Measurements from ENCODE around the gene ZNF496. TPM values are rescaled to one million over a fixed set of nuclear protein-coding genes. Genes with fewer than 3 reads are reported as not detected.
"Not testable (repeated sequence)": the region's sequence is repeated elsewhere in the genome, so short reads cannot be mapped to it uniquely, and the experiment has no call there.

The ZNF496 gene
- total RNA-seq, 1 experiment from 2014 or later: 36.4 TPM

DNA sequence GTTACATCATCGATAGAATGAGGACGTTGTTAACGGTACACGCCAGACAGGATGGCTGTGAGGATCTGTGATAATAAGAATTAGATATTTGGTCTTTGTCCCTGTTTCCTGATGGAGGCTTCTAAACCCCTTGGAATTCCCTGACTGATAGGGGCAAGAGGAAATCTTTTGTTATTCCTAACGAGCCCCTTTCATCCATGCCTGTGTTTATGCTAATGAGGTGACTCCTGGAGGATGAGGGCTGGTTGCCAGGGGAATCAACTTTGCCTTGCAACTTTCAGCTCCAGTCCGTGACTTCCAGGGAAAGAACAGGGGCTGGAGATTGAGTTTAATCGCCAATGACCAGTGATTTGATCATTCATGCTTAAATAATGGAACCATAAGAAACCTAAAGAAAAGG, 45.0 kb upstream of the ZNF496 start:
- TF ChIP-seq, protein P1, sequence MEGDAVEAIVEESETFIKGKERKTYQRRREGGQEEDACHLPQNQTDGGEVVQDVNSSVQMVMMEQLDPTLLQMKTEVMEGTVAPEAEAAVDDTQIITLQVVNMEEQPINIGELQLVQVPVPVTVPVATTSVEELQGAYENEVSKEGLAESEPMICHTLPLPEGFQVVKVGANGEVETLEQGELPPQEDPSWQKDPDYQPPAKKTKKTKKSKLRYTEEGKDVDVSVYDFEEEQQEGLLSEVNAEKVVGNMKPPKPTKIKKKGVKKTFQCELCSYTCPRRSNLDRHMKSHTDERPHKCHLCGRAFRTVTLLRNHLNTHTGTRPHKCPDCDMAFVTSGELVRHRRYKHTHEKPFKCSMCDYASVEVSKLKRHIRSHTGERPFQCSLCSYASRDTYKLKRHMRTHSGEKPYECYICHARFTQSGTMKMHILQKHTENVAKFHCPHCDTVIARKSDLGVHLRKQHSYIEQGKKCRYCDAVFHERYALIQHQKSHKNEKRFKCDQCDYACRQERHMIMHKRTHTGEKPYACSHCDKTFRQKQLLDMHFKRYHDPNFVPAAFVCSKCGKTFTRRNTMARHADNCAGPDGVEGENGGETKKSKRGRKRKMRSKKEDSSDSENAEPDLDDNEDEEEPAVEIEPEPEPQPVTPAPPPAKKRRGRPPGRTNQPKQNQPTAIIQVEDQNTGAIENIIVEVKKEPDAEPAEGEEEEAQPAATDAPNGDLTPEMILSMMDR (IDR thresholded peaks at IDR 0.05; ENCODE audit: insufficient read depth in 1 of 2, low read depth in 1 of 2, low read length in 1 of 2, severe bottlenecking in 1 of 2, unreplicated experiment in 1 of 2): no peak
- DNase-seq: no peak
- no TSS peak for BruUV-seq (replicated peaks)
- Histone ChIP-seq H3K4me3 (ENCODE audit: low read depth, low read length) (no peak overlapping the region), H3K9me3 (peaks cover 8% of the 10 kb centered on the region), H3K27me3 (replicated peaks; ENCODE audit: control insufficient read depth, insufficient read depth, low read length) (no peaks in the 10 kb centered on the region), H3K4me1 (no peaks in the 10 kb centered on the region), H3K36me3 (ENCODE audit: control insufficient read depth, insufficient read depth, low read length) (no peaks in the 10 kb centered on the region)
- Mint-ChIP-seq H3K27me3 (ENCODE audit: insufficient read depth, unreplicated experiment) (no peaks in the 10 kb centered on the region), H3K9me3 (ENCODE audit: unreplicated experiment) (peaks cover 9% of the 10 kb centered on the region), H3K4me1 (ENCODE audit: low read depth, unreplicated experiment) (no peaks in the 10 kb centered on the region), H3K4me3 (ENCODE audit: unreplicated experiment) (no peak overlapping the region), H3K36me3 (ENCODE audit: insufficient read depth, unreplicated experiment) (no peaks in the 10 kb centered on the region), H3K27ac (ENCODE audit: unreplicated experiment) (no peak overlapping the region)
- CTCF ChIA-PET: no interaction called here
- POLR2A ChIA-PET: no interaction called here
- intact Hi-C loops (cut with micrococcal nuclease; ENCODE audit: unreplicated experiment): no loop called here

DNA sequence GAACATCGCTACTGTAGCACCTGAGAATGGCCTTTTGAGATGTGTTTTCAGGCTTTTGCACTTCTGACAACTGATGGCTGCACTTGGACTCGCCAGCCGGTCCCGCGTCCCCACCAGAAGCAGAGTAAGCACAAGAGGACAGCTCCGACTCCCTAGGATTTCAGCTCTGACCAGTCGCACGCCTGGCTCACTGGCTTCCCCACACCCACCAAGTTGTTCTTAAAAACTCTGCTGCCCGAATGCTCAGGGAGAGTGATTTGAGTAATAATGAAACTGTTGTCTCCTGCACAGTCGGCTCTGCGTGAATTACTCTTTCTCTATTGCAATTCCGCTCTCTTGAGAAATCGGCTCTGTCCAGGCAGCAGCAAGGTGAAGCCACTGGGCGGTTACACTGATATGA, 44.1 kb upstream of the ZNF496 start:
- H3K4me3 Mint-ChIP-seq (ENCODE audit: unreplicated experiment): no peak overlapping the region
- no peaks in the 10 kb centered on the region for H3K36me3 Mint-ChIP-seq (ENCODE audit: insufficient read depth, unreplicated experiment)
- TF ChIP-seq, protein P1 (IDR thresholded peaks at IDR 0.05; ENCODE audit: insufficient read depth in 1 of 2, low read depth in 1 of 2, low read length in 1 of 2, severe bottlenecking in 1 of 2, unreplicated experiment in 1 of 2): no peak
- Histone ChIP-seq H3K4me3 (ENCODE audit: low read depth, low read length) (no peak overlapping the region), H3K36me3 (ENCODE audit: control insufficient read depth, insufficient read depth, low read length) (no peaks in the 10 kb centered on the region), H3K9me3 (peaks cover 8% of the 10 kb centered on the region), H3K4me1 (no peaks in the 10 kb centered on the region), H3K27me3 (replicated peaks; ENCODE audit: control insufficient read depth, insufficient read depth, low read length) (no peaks in the 10 kb centered on the region)
- intact Hi-C loops (cut with micrococcal nuclease; ENCODE audit: unreplicated experiment): no loop called here
- POLR2A ChIA-PET: no interaction called here
- CTCF ChIA-PET: no interaction called here
- no peak for DNase-seq
- peaks cover 9% of the 10 kb centered on the region for H3K9me3 Mint-ChIP-seq (ENCODE audit: unreplicated experiment)
- H3K27me3 Mint-ChIP-seq (ENCODE audit: insufficient read depth, unreplicated experiment): no peaks in the 10 kb centered on the region
- H3K27ac Mint-ChIP-seq (ENCODE audit: unreplicated experiment): no peak overlapping the region
- H3K4me1 Mint-ChIP-seq (ENCODE audit: low read depth, unreplicated experiment): no peaks in the 10 kb centered on the region
- no TSS peak for BruUV-seq (replicated peaks)

DNA sequence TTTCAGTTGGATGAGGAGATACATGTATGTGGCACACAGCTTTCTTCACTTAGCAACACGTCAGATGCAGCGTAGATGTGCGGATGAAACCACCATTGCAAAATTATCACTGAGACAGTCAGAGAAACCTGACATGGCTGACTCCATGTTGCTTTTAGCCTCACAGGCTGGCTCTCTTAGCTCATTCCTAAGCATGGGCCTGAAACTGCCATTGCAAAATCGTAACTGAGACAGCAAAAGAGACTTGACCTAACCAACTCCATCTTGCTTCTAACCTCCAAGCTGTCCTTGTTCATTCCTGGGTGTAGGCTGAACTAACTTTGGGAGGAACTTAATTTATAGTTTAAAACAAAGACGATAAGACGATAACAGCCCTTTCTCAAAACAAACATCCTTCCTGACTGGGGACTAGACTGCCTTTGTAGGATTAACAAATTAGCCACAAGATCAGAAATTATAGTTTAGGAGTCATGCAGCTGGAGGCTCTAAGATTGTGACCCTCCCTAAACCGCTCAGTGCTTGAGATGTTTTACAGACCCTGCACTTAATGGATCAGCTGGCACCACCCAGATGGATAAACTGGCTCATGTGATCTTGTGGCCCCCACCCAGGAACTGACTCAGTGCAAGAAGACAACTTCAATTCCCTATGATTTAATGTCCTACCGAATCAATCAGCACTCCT, 43.1 kb upstream of the ZNF496 start:
- H3K4me3 ChIP-seq (ENCODE audit: low read depth, low read length); H3K36me3 Mint-ChIP-seq (ENCODE audit: insufficient read depth, unreplicated experiment); POLR2A ChIA-PET; H3K9me3 ChIP-seq; H3K4me3 Mint-ChIP-seq (ENCODE audit: unreplicated experiment); DNase-seq; H3K27me3 Mint-ChIP-seq (ENCODE audit: insufficient read depth, unreplicated experiment); BruUV-seq (replicated peaks); H3K9me3 Mint-ChIP-seq (ENCODE audit: unreplicated experiment); H3K4me1 ChIP-seq; H3K4me1 Mint-ChIP-seq (ENCODE audit: low read depth, unreplicated experiment); H3K36me3 ChIP-seq (ENCODE audit: control insufficient read depth, insufficient read depth, low read length); H3K27ac Mint-ChIP-seq (ENCODE audit: unreplicated experiment); CTCF ChIA-PET; H3K27me3 ChIP-seq (replicated peaks; ENCODE audit: control insufficient read depth, insufficient read depth, low read length): not testable (repeated sequence)
- intact Hi-C loops (cut with micrococcal nuclease; ENCODE audit: unreplicated experiment): loop anchor here (5.0 kb wide), 1 partner anchor 73 kb away; no protein-coding TSS in a partner anchor
